GM23338 (cell line): ENCODE results near the gene SMARCC2. TPM values are rescaled to one million over a fixed set of nuclear protein-coding genes. Genes with fewer than 3 reads are reported as not detected.

Source experiments
- ATAC-seq: fragments of 200-7000 bp; cut with Tn5 transposase; 3 replicates; pipeline ENCODE4 v1.9.1; 2020
- DNase-seq: peaks from one replicate; pipeline ENCODE4 v3.0.0-alpha.2; 2015; ENCODE audit warnings: low spot score
- H2AFZ ChIP-seq: fragments of 200-600 bp; sonication (generic); 2 replicates; pipeline ENCODE4 v1.8.0; 2016; ENCODE audit warnings: antibody characterized with exemption, mild to moderate bottlenecking, moderate library complexity
- H3F3A ChIP-seq: fragments of 200-600 bp; sonication (generic); replicated peaks from 2 replicates; pipeline ENCODE4 v1.8.0; 2017; ENCODE audit warnings: antibody characterized with exemption, mixed run types, low read depth
- H3K27ac ChIP-seq: fragments of 200-600 bp; sonication (generic); 2 replicates; pipeline ENCODE4 v1.6.1; 2016; ENCODE audit warnings: low read depth
- H3K27me3 ChIP-seq: fragments of 200-600 bp; sonication (generic); 2 replicates; pipeline ENCODE4 v1.8.0; 2016; ENCODE audit warnings: mild to moderate bottlenecking, mixed run types, moderate library complexity; ENCODE audit not compliant: insufficient read depth
- H3K36me3 ChIP-seq: fragments of 200-600 bp; sonication (generic); 2 replicates; pipeline ENCODE4 v1.8.0; 2016; ENCODE audit warnings: mild to moderate bottlenecking; ENCODE audit not compliant: insufficient read depth
- H3K4me1 ChIP-seq: fragments of 200-600 bp; sonication (generic); 2 replicates; pipeline ENCODE4 v1.8.0; 2016; ENCODE audit warnings: mild to moderate bottlenecking, moderate library complexity; ENCODE audit not compliant: insufficient read depth
- H3K4me2 ChIP-seq: fragments of 200-600 bp; sonication (generic); 2 replicates; pipeline ENCODE4 v1.7.1; 2017; ENCODE audit warnings: mixed run types
- H3K4me3 ChIP-seq: fragments of 200-600 bp; sonication (generic); 2 replicates; pipeline ENCODE4 v1.6.1; 2016; ENCODE audit warnings: mixed run types
- H3K79me2 ChIP-seq: fragments of 200-600 bp; sonication (generic); replicated peaks from 2 replicates; pipeline ENCODE4 v1.8.0; 2017; ENCODE audit warnings: mild to moderate bottlenecking; ENCODE audit not compliant: insufficient read depth
- H3K9me2 ChIP-seq: fragments of 200-600 bp; sonication (generic); 2 replicates; pipeline ENCODE4 v1.8.0; 2017; ENCODE audit not compliant: insufficient read depth
- H4K20me1 ChIP-seq: fragments of 200-600 bp; sonication (generic); replicated peaks from 2 replicates; pipeline ENCODE4 v1.8.0; 2017; ENCODE audit warnings: mild to moderate bottlenecking; ENCODE audit not compliant: insufficient read depth
- H3K27ac Mint-ChIP-seq: 2 replicates; pipeline ENCODE4 v1.8.0; 2020; ENCODE audit warnings: inconsistent platforms, mild to moderate bottlenecking, moderate library complexity, mixed read lengths
- H3K27me3 Mint-ChIP-seq: 3 replicates; pipeline ENCODE4 v1.8.0; 2022; ENCODE audit warnings: low read depth, mild to moderate bottlenecking, moderate library complexity, mixed read lengths, inconsistent platforms; ENCODE audit not compliant: insufficient read depth, poor library complexity
- H3K36me3 Mint-ChIP-seq: 3 replicates; pipeline ENCODE4 v1.8.0; 2021; ENCODE audit warnings: low read depth, mild to moderate bottlenecking, inconsistent platforms, moderate library complexity, mixed read lengths
- H3K4me1 Mint-ChIP-seq: 3 replicates; pipeline ENCODE4 v1.8.0; 2020; ENCODE audit warnings: mild to moderate bottlenecking, inconsistent platforms, mixed read lengths
- H3K4me3 Mint-ChIP-seq: 3 replicates; pipeline ENCODE4 v1.8.0; 2021; ENCODE audit warnings: moderate library complexity, mild to moderate bottlenecking, inconsistent platforms, mixed read lengths
- H3K9me3 Mint-ChIP-seq: 3 replicates; pipeline ENCODE4 v1.8.0; 2020; ENCODE audit warnings: moderate library complexity, mild to moderate bottlenecking, inconsistent platforms, mixed read lengths
- CTCF ChIP-seq, 2 experiments: fragments of 200-600 bp in 1 of 2; sonication (generic) in 1 of 2; conservative IDR thresholded peaks; 2 replicates each; pipeline versions ENCODE4 v1.5.1 to v1.6.1; 2016 to 2017; ENCODE audit warnings: antibody characterized with exemption in 2 of 2, low read depth in 2 of 2, mild to moderate bottlenecking in 2 of 2, moderate library complexity in 1 of 2
- POLR2AphosphoS5 ChIP-seq: IDR thresholded peaks from 2 replicates; pipeline ENCODE4 v1.6.1; 2016; ENCODE audit warnings: antibody characterized with exemption, low read depth
- ZNF462 ChIP-seq: fragments of 250-450 bp; sonication (Bioruptor Pico); IDR thresholded peaks from 2 replicates; pipeline ENCODE4 v1.5.0; 2020; ENCODE audit warnings: mild to moderate bottlenecking, moderate library complexity
- polyA plus RNA-seq: library from polyadenylated mRNA; unstranded; fragments of >200 nt; fragmentation: Nextera tagmentation; extraction: Ambion mirVana; gene quantifications from 2 replicates; pipeline ENCODE4 v1.2.1, GENCODE V29; 2016
- total RNA-seq: library from RNA; depleted of rRNA; stranded (reverse); fragments of >200 nt; shearing (Covaris generic); gene quantifications from 2 replicates; pipeline ENCODE4 v1.2.3, GENCODE V29; 2014

SMARCC2 gene
- total and polyA plus RNA-seq, 2 experiments from 2014 or later: 40.4 to 68.3 TPM

GRCh38 chr12:56162468-56163290 lies 26.6 kb downstream of the SMARCC2 start:
- Histone ChIP-seq H3K27ac (peak overlapping the region; percentile 98), H2AFZ (no peak overlapping the region), H3K4me3 (no peak overlapping the region), H3K79me2 (peaks cover 31% of the 10 kb centered on the region), H3F3A (peaks cover 57% of the 10 kb centered on the region), H3K4me1 (peaks cover 41% of the 10 kb centered on the region), H3K4me2 (peak overlapping the region; percentile 36), H4K20me1 (peaks cover 25% of the 10 kb centered on the region), H3K9me2 (no peaks in the 10 kb centered on the region), H3K36me3 (peaks cover 55% of the 10 kb centered on the region), H3K27me3 (no peaks in the 10 kb centered on the region)
- Mint-ChIP-seq H3K9me3 (no peaks in the 10 kb centered on the region; the same call in 2 of the 3 replicates), H3K4me1 (peaks cover 50% of the 10 kb centered on the region), H3K4me3 (peak overlapping the region; percentile 36; the same call in 2 of the 3 replicates), H3K36me3 (peaks cover 92% of the 10 kb centered on the region), H3K27ac (peak overlapping the region; percentile 95), H3K27me3 (peaks cover 47% of the 10 kb centered on the region)
- TF ChIP-seq POLR2AphosphoS5 (peak; percentile 38; the same call in 1 of the 2 replicates), ZNF462 (CRISPR knock-in tag) (no peak), CTCF (conservative IDR thresholded peaks at IDR 0.05; ENCODE audit: low read depth in 2 of 2) (no peak)
- peak; percentile 2 for ATAC-seq
- peak; percentile 64 for DNase-seq
